Tibial nerve (tissue), 4 donors: ENCODE measurements around the gene ARMC8.

Experiments
- EP300 ChIP-seq, 2 donors: sonication (generic); formaldehyde crosslinking; IDR thresholded peaks; one replicate each; pipeline ENCODE4 v1.6.1; 2017; ENCODE audit warnings: antibody characterized with exemption in 2 of 2, mild to moderate bottlenecking in 1 of 2
- POLR2A ChIP-seq, 2 donors: fragments of 450-650 bp; IDR thresholded peaks; one replicate each; pipeline ENCODE4 v1.6.1; 2017; ENCODE audit warnings: antibody characterized with exemption in 2 of 2, mild to moderate bottlenecking in 2 of 2, moderate library complexity in 2 of 2
- TF ChIP-seq, protein P1 (sequence below), 5 experiments: fragments of 200-600 bp in 3 of 5; fragments of 450-650 bp in 2 of 5; sonication (generic) in 3 of 5; IDR thresholded peaks; one replicate each; pipeline ENCODE4 v1.5.1; 2016 to 2019; ENCODE audit warnings: antibody characterized with exemption in 5 of 5, mild to moderate bottlenecking in 3 of 5, moderate library complexity in 2 of 5

DNA sequence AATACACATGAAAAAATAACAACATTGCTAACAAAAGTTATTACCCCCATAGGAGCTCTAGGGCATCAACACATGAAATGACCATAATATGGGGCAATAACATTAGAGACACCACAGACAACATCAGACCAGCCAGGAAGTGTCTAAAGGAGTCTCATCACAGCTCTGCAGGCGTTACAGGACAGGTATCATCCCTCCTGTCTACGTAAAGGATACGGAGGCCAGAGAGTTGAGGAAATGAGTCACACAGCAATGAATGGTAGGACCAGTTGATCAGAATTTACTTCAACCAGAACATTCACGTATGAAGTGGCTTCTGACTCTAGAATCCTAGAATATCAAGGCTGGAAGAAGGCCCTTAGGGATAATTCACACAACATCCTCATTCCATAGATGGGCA is 140.7 kb downstream of the ARMC8 start:
- TF ChIP-seq, protein P1, sequence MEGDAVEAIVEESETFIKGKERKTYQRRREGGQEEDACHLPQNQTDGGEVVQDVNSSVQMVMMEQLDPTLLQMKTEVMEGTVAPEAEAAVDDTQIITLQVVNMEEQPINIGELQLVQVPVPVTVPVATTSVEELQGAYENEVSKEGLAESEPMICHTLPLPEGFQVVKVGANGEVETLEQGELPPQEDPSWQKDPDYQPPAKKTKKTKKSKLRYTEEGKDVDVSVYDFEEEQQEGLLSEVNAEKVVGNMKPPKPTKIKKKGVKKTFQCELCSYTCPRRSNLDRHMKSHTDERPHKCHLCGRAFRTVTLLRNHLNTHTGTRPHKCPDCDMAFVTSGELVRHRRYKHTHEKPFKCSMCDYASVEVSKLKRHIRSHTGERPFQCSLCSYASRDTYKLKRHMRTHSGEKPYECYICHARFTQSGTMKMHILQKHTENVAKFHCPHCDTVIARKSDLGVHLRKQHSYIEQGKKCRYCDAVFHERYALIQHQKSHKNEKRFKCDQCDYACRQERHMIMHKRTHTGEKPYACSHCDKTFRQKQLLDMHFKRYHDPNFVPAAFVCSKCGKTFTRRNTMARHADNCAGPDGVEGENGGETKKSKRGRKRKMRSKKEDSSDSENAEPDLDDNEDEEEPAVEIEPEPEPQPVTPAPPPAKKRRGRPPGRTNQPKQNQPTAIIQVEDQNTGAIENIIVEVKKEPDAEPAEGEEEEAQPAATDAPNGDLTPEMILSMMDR (IDR thresholded peaks at IDR 0.05) = no peak
- TF ChIP-seq POLR2A (IDR thresholded peaks at IDR 0.05) = no peak
- no peak for TF ChIP-seq EP300 (IDR thresholded peaks at IDR 0.05)
